HFF-Myc (cell line): Measurements from ENCODE around the gene RAD51B.

ENCODE experiments used
- DNase-seq: peaks from one replicate; pipeline ENCODE4 v3.0.0-alpha.2; 2011; ENCODE audit warnings: low read depth; ENCODE audit errors: extremely low read depth
- H3K4me3 ChIP-seq: replicated peaks from 2 replicates; pipeline ENCODE4 v1.5.1; 2011; ENCODE audit warnings: low read depth, mild to moderate bottlenecking, control low read depth, low read length
- TF ChIP-seq, protein P1 (sequence below): IDR thresholded peaks from 2 replicates; pipeline ENCODE4 v1.5.1; 2012; ENCODE audit warnings: mild to moderate bottlenecking, low read depth, low read length, control low read depth; ENCODE audit errors: missing control alignments

Gene RAD51B

DNA sequence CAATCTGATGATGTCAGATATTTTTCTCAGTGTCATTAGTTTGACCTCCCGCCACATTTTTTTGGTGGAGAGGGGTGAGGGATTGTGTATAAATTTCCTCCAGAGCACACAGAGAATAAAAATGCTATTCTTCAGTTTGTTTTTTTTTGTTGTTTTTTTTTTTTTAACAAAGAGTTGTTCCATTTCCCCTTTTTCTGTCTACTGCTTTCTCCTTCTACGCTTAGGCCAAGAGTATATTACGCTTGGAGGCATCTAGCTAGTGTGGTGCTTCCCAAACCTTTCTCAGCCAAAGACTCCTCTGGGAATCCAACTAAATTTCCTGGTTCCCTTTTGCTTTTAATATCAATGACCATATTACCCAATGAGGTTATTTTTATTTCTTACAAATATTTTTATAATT, 507.7 kb downstream of the RAD51B start:
- no peak for DNase-seq
- no peak overlapping the region for H3K4me3 ChIP-seq
- TF ChIP-seq, protein P1, sequence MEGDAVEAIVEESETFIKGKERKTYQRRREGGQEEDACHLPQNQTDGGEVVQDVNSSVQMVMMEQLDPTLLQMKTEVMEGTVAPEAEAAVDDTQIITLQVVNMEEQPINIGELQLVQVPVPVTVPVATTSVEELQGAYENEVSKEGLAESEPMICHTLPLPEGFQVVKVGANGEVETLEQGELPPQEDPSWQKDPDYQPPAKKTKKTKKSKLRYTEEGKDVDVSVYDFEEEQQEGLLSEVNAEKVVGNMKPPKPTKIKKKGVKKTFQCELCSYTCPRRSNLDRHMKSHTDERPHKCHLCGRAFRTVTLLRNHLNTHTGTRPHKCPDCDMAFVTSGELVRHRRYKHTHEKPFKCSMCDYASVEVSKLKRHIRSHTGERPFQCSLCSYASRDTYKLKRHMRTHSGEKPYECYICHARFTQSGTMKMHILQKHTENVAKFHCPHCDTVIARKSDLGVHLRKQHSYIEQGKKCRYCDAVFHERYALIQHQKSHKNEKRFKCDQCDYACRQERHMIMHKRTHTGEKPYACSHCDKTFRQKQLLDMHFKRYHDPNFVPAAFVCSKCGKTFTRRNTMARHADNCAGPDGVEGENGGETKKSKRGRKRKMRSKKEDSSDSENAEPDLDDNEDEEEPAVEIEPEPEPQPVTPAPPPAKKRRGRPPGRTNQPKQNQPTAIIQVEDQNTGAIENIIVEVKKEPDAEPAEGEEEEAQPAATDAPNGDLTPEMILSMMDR: no peak

DNA sequence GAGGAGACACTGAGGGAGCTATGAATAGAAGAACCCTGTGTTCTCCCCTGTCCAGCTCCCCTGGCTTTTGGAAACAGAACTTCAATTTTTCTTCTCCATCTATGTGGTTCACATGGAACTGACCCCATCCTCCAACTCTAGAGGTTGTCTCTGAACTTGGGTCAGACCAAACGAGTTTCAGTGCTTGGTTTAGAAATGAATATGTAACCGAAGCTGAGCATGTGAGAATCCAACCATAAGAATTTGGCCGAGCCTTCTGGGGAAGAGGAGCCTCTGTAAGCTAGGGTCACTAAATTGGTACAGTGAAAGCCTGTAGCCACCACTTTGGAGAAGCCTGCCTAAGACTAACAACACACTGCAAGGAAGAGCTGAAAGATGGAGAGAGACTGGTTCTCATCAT, 508.9 kb downstream of the RAD51B start:
- no peak for DNase-seq
- H3K4me3 ChIP-seq: no peak overlapping the region
- TF ChIP-seq, protein P1: no peak

DNA sequence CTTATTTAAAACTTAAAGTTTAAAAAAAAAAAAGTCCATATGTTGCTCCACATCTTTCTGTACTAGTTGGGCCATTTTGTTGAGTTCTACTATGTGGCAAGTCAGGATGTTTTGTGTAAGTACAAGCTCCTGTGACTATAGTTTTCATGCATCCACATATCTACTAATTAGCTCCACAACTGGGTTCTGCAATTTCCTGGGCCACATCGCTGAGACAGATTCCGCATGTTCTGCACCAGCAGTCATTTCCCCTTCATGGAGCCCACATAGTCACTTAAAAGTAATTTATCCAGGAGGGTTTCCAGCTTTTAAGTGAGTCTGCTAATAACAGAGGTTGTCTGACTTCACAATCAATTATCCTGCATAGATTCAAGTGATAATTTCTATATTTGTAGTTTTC, 511.8 kb downstream of the RAD51B start:
- TF ChIP-seq, protein P1: no peak
- no peak for DNase-seq
- H3K4me3 ChIP-seq: no peak overlapping the region

DNA sequence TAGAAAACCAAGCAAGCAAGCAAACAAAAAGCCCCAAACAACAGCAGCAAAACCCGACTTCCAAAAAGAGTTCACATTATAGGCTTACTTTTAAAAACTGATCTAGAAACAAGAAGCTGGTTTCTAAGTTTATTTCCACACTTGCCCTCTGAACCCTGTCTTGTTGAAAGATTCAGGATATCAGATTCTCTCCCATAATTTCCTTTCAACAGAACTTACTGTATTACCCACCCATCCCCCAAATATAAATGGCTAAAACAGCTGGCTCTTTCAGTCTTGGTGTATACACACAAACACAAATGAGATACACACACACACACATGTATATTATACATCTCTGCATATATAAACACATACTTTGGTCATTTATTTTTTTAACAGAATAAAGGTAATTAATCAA, 512.4 kb downstream of the RAD51B start:
- H3K4me3 ChIP-seq: no peak overlapping the region
- TF ChIP-seq, protein P1: no peak
- DNase-seq: no peak

DNA sequence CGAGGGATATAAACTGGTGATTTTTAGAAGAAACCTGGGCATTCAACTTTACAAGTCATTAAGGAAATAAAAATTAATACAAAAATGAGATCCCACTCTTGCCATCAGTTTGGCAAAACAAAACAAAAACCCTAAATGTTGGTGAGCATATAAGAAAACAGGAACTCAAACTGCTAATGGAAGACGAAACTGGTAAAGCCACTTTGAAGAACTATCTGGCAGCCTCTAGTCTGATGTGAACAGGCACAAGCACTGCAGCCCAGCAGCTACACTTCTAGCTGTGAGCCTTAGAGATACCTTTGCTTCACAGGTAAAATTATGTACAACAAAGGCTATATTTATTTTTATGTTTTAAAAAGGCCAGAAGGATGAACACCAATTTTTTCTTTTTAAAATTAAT, 513.7 kb downstream of the RAD51B start:
- TF ChIP-seq, protein P1: no peak
- no peak overlapping the region for H3K4me3 ChIP-seq
- no peak for DNase-seq

DNA sequence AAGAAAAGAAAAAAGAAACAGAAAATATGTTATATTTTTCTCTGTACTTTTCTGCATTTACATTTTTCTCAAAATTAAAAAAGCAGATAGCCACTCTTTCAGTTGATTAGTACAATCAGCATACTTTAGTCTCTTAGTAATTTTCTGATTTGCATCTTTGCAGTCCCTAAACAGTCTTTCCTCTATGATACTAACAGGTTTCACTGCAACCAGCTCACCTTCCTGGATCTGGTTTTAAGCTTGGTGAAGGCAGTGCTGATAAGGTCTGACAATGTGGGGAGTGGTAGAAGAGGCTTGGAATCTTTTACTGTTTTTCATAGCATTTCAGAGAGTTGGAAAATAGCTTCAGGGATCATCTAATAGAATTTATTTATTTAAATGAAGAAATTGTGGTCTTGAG, 515.7 kb downstream of the RAD51B start:
- no peak for DNase-seq
- H3K4me3 ChIP-seq: no peak overlapping the region
- TF ChIP-seq, protein P1: no peak

DNA sequence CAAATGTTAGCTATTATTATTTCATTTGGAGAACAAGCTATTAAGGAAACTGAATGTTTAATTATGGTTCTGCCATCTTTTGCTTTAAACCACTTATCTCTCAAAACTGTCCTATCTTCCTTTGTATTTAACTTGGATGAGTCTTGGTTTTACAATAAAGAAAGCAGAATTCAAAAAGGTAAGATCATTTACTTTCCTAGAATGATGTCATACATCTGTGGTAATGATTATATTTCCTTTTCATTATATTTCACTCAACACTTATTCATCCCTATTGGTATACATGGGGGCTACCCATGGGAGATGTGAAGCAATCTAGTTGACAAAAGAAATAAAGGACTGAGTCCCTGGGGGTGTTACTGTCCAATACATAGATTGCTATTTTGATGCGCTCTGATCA, 516.6 kb downstream of the RAD51B start:
- TF ChIP-seq, protein P1: no peak
- no peak overlapping the region for H3K4me3 ChIP-seq
- DNase-seq: no peak
